ENCODE results near the gene SERPINA1. TPM values are rescaled to one million over a fixed set of nuclear protein-coding genes. Genes with fewer than 3 reads are reported as not detected.

Gene SERPINA1
- total RNA-seq, 4 donors from 2014 or later: 10.5 to 25.4 (median 18.9) TPM

GRCh38 chr14:94380225-94381148 is 7.9 kb downstream of the SERPINA1 start:
- intact Hi-C loops (cut with DNase I): no loop called here
- Histone ChIP-seq H3K4me3 (replicated peaks in 1 of 3) (no peak overlapping the region), H3K9me3 (no peaks in the 10 kb centered on the region), H3K27ac (no peak overlapping the region), H3K4me1 (peaks cover 17 to 18% of the 10 kb centered on the region in 2 donors), H3K27me3 (no peaks in the 10 kb centered on the region), H3K36me3 (no peaks in the 10 kb centered on the region)
- DNase-seq: no peak
- WGBS, 2 donors: 83 to 85% methylated on average over 16 of the region's 16 CpGs
- no peak for TF ChIP-seq CTCF (IDR thresholded peaks at IDR 0.05)
- no peak for TF ChIP-seq POLR2A (IDR thresholded peaks at IDR 0.05)

DNA sequence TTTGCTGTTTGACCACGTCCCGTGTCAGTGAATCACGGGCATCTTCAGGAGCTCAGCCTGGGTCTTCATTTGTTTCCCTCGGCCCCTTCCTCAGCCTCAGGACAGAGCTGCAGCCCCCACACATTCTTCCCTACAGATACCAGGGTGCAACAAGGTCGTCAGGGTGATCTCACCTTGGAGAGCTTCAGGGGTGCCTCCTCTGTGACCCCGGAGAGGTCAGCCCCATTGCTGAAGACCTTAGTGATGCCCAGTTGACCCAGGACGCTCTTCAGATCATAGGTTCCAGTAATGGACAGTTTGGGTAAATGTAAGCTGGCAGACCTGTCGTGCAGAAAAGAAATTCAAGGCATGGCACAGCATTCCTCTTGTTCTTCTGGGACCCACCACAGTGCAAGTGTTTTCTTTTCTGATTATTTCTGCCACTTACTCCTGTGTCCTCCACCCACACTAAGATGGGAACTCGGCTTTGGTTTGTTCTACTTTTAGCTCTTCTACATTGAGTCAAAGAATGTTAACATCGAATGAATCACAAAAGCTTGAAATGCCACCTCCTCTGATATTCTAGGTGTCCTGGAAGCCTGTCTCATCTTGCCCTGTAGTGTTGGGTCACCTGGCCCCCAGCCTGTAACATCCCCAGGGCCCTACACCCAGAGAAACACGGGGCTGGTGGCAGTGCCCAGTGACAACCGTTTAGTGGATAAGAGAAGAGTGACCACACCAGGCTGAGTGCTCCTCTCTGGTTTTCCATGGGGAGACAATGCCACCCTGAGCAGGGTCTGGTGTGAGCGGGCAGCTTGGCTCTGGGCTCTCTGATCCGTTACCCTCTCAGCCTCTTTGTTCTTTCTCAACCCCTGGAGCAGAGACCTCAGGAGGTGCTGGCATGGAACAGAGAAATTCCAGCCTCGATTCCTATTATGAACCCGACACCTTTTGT is 8.8 kb downstream of the SERPINA1 start:
- no peak for DNase-seq

DNA sequence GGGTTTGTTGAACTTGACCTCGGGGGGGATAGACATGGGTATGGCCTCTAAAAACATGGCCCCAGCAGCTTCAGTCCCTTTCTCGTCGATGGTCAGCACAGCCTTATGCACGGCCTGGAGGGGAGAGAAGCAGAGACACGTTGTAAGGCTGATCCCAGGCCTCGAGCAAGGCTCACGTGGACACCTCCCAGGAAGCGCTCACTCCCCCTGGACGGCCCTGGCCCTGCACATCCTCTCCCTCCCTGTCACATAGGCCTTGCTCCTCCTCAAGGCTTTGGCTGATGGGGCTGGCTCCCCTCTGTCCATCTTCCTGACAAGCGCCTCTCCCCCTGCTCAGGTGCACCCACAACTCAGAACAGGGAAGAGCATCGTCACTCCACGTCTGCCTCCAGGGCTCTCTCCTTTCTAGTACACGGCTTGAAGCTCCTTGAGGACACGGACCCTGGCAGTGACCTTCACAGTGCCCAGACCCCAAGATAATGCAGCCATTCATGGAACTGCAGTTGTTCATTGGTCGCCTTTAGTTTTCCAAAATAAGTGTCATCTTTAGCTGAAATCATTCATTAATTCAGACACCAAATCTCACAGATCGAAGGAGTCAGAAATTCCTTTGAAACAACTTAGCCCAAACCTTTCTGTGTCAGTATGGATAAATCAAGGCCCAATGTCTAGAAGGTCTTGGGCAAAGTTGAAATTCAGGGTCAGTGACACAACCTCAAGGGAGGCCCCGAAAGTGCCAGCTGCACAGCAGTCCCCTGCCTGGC is 9.7 kb downstream of the SERPINA1 start:
- intact Hi-C loops (cut with DNase I): no loop called here
- TF ChIP-seq CTCF (IDR thresholded peaks at IDR 0.05): no peak
- no peak for TF ChIP-seq POLR2A (IDR thresholded peaks at IDR 0.05)
- WGBS, 2 donors: 83 to 86% methylated on average over 13 to 17 of the region's 17 CpGs
- Histone ChIP-seq H3K9me3 (no peaks in the 10 kb centered on the region), H3K4me3 (replicated peaks in 1 of 3) (no peak overlapping the region), H3K36me3 (no peaks in the 10 kb centered on the region), H3K27me3 (no peaks in the 10 kb centered on the region), H3K27ac (no peak overlapping the region), H3K4me1 (peaks cover 0 to under 1% of the 10 kb centered on the region in 2 donors)
- no peak for DNase-seq

More for the DNA sequence above, 8.8 kb downstream of the SERPINA1 start:
- Histone ChIP-seq H3K4me3 (replicated peaks in 1 of 3) (no peak overlapping the region), H3K27ac (no peak overlapping the region), H3K36me3 (no peaks in the 10 kb centered on the region), H3K27me3 (no peaks in the 10 kb centered on the region), H3K9me3 (no peaks in the 10 kb centered on the region), H3K4me1 (peaks cover 8 to 9% of the 10 kb centered on the region in 2 donors)
- TF ChIP-seq CTCF (IDR thresholded peaks at IDR 0.05) (no peak), POLR2A (IDR thresholded peaks at IDR 0.05) (no peak)
- intact Hi-C loops (cut with DNase I): no loop called here
- 69 to 78% methylated on average over 14 to 16 of the region's 16 CpGs for WGBS, 2 donors

- intact Hi-C loops (cut with DNase I): no loop called here
- Histone ChIP-seq H3K4me1 (no peaks in the 10 kb centered on the region), H3K27me3 (no peaks in the 10 kb centered on the region), H3K36me3 (no peaks in the 10 kb centered on the region), H3K4me3 (replicated peaks in 1 of 3) (no peak overlapping the region), H3K27ac (no peak overlapping the region), H3K9me3 (no peaks in the 10 kb centered on the region)
- 87 to 91% methylated on average over 4 to 6 of the region's 6 CpGs for WGBS, 2 donors
- DNase-seq: no peak
- TF ChIP-seq POLR2A (IDR thresholded peaks at IDR 0.05): no peak
- TF ChIP-seq CTCF (IDR thresholded peaks at IDR 0.05): no peak
These were observed 10.4 kb downstream of the SERPINA1 start for GRCh38 chr14:94377866-94378470.
